Hepatic stellate cell (primary cell): ENCODE measurements around the gene ATP5F1C.
"Not testable (repeated sequence)": the region's sequence is repeated elsewhere in the genome, so short reads cannot be mapped to it uniquely, and the experiment has no call there.

Source experiments
- DNase-seq: peaks from one replicate; pipeline ENCODE4 v3.0.0; 2011; ENCODE audit warnings: low spot score

ATP5F1C gene

GRCh38 chr10:7787857-7788638 lies at the start of gene ATP5F1C, which contains the start of gene KIN:
Gene ATP5F1C (plus strand): TSS chr10:7788177. CDS start chr10:7788208, 31 bp downstream.
Gene KIN (minus strand): TSS chr10:7787993. CDS start chr10:7787933, 60 bp downstream.
- DNase-seq = peak; percentile 98

- no peak for DNase-seq
Observed at GRCh38 chr10:7738536-7739407, 49.2 kb upstream of the ATP5F1C start.

- DNase-seq = no peak
Observed at GRCh38 chr10:7744307-7744706, 43.7 kb upstream of the ATP5F1C start.

GRCh38 chr10:7748637-7749036 lies 39.3 kb upstream of the ATP5F1C start:
- DNase-seq = not testable (repeated sequence)

- DNase-seq = no peak
Observed at GRCh38 chr10:7750222-7750621, 37.8 kb upstream of the ATP5F1C start.

- DNase-seq = no peak
Observed at GRCh38 chr10:7752251-7752650, 35.7 kb upstream of the ATP5F1C start.

- no peak for DNase-seq
Observed at GRCh38 chr10:7755103-7755502, 32.9 kb upstream of the ATP5F1C start.

- peak; percentile 24 for DNase-seq
Observed at GRCh38 chr10:7756360-7756992, 31.5 kb upstream of the ATP5F1C start.

GRCh38 chr10:7763929-7764328 lies 24.0 kb upstream of the ATP5F1C start:
- no peak for DNase-seq

- no peak for DNase-seq
Observed at GRCh38 chr10:7766241-7766640, 21.7 kb upstream of the ATP5F1C start.

GRCh38 chr10:7767209-7767608 lies 20.8 kb upstream of the ATP5F1C start:
- DNase-seq = peak; percentile 36

- no peak for DNase-seq
Observed at GRCh38 chr10:7768417-7768816, 19.6 kb upstream of the ATP5F1C start.

- no peak for DNase-seq
Observed at GRCh38 chr10:7773845-7774801, 13.9 kb upstream of the ATP5F1C start.

GRCh38 chr10:7776777-7777176 lies 11.2 kb upstream of the ATP5F1C start:
- no peak for DNase-seq

GRCh38 chr10:7782194-7782593 lies 5.8 kb upstream of the ATP5F1C start:
- not testable (repeated sequence) for DNase-seq

- DNase-seq = no peak
Observed at GRCh38 chr10:7786430-7786829, 1.5 kb upstream of the ATP5F1C start.

- peak; percentile 47 for DNase-seq
Observed at GRCh38 chr10:7787150-7787856, 674 bp upstream of the ATP5F1C start.

- DNase-seq = peak; percentile 25
Observed at GRCh38 chr10:7788639-7789286, 786 bp downstream of the ATP5F1C start.

GRCh38 chr10:7789390-7789789 lies 1.4 kb downstream of the ATP5F1C start:
- DNase-seq = peak; percentile 21

GRCh38 chr10:7792541-7792940 lies 4.6 kb downstream of the ATP5F1C start:
- DNase-seq = no peak
